Muscle layer of colon (tissue), 2 donors: ENCODE results near the gene CD7.

Source experiments
- H3K27ac ChIP-seq: one replicate; pipeline ENCODE4 v1.7.0; 2013; ENCODE audit warnings: low read depth, mild to moderate bottlenecking, low read length, moderate library complexity
- H3K27me3 ChIP-seq, 2 donors: one replicate each; pipeline ENCODE4 v1.7.0; 2013; ENCODE audit warnings: low read length in 2 of 2, mild to moderate bottlenecking in 2 of 2; ENCODE audit not compliant: insufficient read depth in 2 of 2, control insufficient read depth in 1 of 2
- H3K36me3 ChIP-seq: one replicate; pipeline ENCODE4 v1.7.0; 2013; ENCODE audit warnings: mild to moderate bottlenecking, low read length; ENCODE audit not compliant: insufficient read depth
- H3K4me1 ChIP-seq: one replicate; pipeline ENCODE4 v1.7.0; 2013; ENCODE audit warnings: mild to moderate bottlenecking, low read length; ENCODE audit not compliant: insufficient read depth
- H3K4me3 ChIP-seq, 2 donors: one replicate each; pipeline ENCODE4 v1.7.0; 2013; ENCODE audit warnings: low read length in 2 of 2, low read depth in 1 of 2, mild to moderate bottlenecking in 1 of 2, moderate library complexity in 1 of 2
- H3K9ac ChIP-seq: one replicate; pipeline ENCODE4 v1.7.0; 2013; ENCODE audit warnings: low read length
- H3K9me3 ChIP-seq: one replicate; pipeline ENCODE4 v1.7.0; 2013; ENCODE audit warnings: mild to moderate bottlenecking, low read length
- donor health status: abdominal sarcoma.
- donor health status: Adenocarcinoma of cecum.

CD7 gene

GRCh38 chr17:82274134-82275020 is 43.0 kb downstream of the CD7 start:
- Histone ChIP-seq H3K27me3 (no peaks in the 10 kb centered on the region), H3K4me3 (peak overlapping the region; percentile 57 to 74), H3K27ac (peak overlapping the region; percentile 96), H3K9me3 (no peaks in the 10 kb centered on the region), H3K36me3 (peaks cover 17% of the 10 kb centered on the region), H3K9ac (peak overlapping the region; percentile 35), H3K4me1 (peaks cover 37% of the 10 kb centered on the region)

DNA sequence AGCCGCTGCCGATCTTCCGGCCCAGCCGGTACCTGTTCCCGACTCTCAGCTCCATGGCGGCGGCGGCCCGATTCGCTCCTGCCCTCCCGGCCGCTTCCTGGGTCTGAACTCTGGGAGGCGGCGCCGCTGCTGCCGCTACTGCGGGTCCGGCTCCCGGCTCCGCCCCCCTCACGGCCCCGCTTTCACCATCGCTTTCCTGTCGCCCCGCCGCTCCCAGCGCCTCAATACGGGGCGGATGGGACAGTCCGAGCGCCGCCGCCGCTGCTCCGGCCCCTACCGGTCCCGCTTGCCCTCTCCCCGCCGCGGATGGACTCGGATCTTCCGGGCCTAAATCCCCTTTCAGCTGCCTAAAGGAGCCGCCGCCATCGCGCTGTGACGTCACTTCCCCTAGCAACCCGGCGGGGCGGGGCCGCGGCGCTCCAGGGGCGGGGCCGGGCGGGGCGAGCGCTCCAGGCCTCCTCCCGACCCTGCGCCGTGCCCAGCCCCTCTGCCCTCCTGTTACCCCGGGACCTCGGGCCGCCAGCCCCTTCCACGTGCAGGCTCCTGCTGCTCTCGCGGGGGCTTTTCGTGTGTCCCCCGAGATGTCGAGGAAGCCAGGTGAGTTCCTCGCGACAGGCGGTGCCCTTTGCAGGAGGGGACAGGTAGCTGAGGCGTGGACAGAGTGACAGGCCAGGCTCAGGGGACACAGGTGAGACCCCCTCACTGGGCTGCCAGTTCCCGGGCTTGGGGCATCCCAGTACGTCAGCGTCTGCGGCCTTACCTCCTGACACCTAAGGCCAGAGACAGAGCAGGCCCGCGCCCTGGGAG is 43.9 kb downstream of the CD7 start, which contains the start of gene CSNK1D:
Gene CSNK1D (minus strand): TSS at position 374 of the 807 bp plus-strand sequence. CDS start 319 bp downstream, at position 55.
- no peaks in the 10 kb centered on the region for H3K27me3 ChIP-seq
- peak within 1 kb of the TSS; percentile 95 for H3K9ac ChIP-seq
- H3K4me1 ChIP-seq = peaks cover 46% of the 10 kb centered on the region

DNA sequence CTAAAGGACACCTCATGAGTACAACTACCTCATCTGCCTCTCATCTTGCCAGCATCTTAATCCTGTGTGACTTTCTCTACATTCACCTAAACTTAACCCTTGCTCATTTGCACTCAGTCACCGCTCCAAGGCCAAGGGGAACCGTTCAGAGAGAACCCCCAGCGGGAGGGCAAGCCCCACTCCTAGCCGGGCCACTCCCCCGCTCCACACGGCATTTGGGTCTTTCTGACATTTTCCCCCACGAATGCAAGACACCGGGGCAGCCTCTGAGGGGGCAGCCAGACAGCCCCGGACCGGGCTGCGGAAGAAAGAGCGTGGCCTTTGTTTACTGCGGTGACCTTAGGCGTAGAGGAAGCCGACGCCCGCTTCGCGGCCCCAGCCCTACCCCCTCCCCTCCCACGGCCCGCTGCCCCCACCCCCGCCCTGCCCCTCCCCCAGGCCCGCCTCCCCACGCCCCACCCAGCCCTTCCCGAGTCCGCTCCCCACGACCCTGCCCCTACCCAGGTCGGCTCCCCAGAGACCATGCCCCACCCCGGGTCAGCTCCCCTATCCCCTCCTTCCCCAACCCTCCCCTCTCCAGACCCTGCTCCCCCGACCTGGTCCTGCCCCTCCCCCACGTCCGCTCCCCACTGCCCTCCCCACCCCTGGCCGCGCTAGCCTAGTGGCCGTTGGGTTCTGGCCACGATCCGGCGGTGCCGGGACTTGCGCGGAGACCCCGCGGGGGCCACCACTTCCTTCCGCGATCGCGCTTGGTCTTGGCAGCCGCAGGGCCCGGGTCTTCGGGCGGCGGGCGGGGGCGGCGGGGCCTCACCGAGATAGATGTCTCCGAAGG is 44.7 kb downstream of the CD7 start:
- no peaks in the 10 kb centered on the region for H3K9me3 ChIP-seq
- H3K36me3 ChIP-seq = peaks cover 17% of the 10 kb centered on the region
- H3K9ac ChIP-seq = peak overlapping the region; percentile 95
- H3K27me3 ChIP-seq = no peaks in the 10 kb centered on the region
- H3K27ac ChIP-seq = peak overlapping the region; percentile 96
- H3K4me3 ChIP-seq = peak overlapping the region; percentile 57 to 87
- H3K4me1 ChIP-seq = peaks cover 54% of the 10 kb centered on the region

More for the DNA sequence above, 43.9 kb downstream of the CD7 start, which contains the start of gene CSNK1D:
- Histone ChIP-seq H3K27ac (peak within 1 kb of the TSS; percentile 96), H3K9me3 (no peaks in the 10 kb centered on the region), H3K36me3 (peaks cover 17% of the 10 kb centered on the region), H3K4me3 (peak within 1 kb of the TSS; percentile 57 to 87)

DNA sequence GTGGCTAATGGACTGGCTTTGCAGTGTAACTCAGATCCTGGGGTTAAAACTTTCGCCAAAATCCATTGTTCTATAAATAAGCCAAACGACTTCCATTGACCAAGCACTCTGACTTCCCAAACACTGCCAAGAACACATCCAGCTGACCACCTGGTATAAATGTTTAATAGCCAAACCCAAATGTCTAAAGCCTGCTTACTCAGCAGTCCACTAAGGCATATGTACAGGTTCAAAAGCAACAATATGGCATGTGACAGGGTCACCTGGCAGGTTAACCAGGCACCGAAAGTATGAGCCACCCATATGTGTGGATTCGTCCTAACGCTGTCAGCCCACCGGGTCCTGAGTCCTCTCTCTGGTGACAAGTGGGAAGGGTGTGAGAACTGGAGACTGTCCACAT is 46.0 kb downstream of the CD7 start:
- Histone ChIP-seq H3K4me3 (no peak overlapping the region), H3K27ac (peak overlapping the region; percentile 9), H3K36me3 (peaks cover 19% of the 10 kb centered on the region), H3K9me3 (no peaks in the 10 kb centered on the region), H3K9ac (no peak overlapping the region), H3K27me3 (no peaks in the 10 kb centered on the region), H3K4me1 (peaks cover 66% of the 10 kb centered on the region)

DNA sequence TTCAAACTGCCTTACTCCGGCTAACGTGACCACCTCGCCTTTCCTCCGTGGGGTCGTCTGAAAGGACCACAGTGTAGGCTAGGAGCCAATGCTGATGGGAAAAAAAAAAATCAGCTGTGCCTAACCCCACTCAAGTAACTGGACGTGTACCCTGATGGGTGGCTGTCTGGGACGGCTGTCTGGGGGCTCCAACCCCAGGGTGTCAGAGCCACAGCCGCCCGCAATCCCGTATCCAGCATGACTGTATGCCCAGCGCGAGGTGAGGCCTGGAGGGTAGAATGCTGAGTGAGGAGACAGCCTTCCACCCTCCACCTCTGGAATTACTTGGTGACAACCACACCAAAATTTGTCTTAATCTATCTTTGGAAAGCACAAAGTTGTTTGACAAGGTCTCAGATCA is 46.8 kb downstream of the CD7 start:
- Histone ChIP-seq H3K9me3 (no peaks in the 10 kb centered on the region), H3K27me3 (no peaks in the 10 kb centered on the region), H3K27ac (no peak overlapping the region), H3K4me1 (peaks cover 74% of the 10 kb centered on the region), H3K4me3 (no peak overlapping the region), H3K36me3 (peaks cover 27% of the 10 kb centered on the region), H3K9ac (no peak overlapping the region)

DNA sequence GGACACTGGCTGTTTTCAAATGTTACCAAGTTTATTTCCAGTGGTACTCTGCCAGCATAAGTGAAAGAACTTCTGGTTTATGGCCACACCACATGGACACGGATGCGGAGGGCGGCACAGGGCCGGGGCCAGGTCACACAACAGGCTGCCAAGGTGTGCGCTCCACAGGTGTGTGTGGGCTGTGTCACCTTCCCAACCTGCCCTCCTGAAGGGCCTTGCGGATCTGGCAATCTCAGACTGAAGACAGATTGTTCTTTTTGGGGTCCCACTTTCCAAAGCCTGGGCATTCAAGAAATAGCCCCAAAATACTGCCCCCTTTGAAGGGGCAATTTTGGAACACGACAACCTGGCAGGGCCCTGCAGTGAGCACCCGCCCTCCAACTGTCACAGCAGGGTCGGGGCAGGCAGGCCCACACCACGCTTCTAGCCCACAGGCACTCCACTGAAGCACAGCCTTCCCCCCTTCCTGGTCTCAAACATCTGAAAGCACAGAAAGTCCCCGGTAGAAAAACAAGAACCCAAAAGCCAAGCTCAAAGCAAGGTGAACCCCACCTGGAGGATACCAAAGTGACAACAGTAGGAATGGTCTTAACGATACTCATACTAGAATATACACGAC is 47.4 kb downstream of the CD7 start:
- Histone ChIP-seq H3K27me3 (no peaks in the 10 kb centered on the region), H3K36me3 (peaks cover 33% of the 10 kb centered on the region), H3K4me3 (peak overlapping the region in 1 of 2 donors; percentile 14), H3K9me3 (no peaks in the 10 kb centered on the region), H3K9ac (no peak overlapping the region), H3K4me1 (peaks cover 75% of the 10 kb centered on the region), H3K27ac (peak overlapping the region; percentile 22)

- H3K27me3 ChIP-seq = no peaks in the 10 kb centered on the region
- H3K9me3 ChIP-seq = no peaks in the 10 kb centered on the region
- peaks cover 72% of the 10 kb centered on the region for H3K4me1 ChIP-seq
- H3K36me3 ChIP-seq = peaks cover 39% of the 10 kb centered on the region
- peak overlapping the region in 1 of 2 donors; percentile 14 for H3K4me3 ChIP-seq
- H3K9ac ChIP-seq = no peak overlapping the region
- H3K27ac ChIP-seq = peak overlapping the region; percentile 22
Measured at GRCh38 chr17:82269138-82269881, 48.1 kb downstream of the CD7 start.

DNA sequence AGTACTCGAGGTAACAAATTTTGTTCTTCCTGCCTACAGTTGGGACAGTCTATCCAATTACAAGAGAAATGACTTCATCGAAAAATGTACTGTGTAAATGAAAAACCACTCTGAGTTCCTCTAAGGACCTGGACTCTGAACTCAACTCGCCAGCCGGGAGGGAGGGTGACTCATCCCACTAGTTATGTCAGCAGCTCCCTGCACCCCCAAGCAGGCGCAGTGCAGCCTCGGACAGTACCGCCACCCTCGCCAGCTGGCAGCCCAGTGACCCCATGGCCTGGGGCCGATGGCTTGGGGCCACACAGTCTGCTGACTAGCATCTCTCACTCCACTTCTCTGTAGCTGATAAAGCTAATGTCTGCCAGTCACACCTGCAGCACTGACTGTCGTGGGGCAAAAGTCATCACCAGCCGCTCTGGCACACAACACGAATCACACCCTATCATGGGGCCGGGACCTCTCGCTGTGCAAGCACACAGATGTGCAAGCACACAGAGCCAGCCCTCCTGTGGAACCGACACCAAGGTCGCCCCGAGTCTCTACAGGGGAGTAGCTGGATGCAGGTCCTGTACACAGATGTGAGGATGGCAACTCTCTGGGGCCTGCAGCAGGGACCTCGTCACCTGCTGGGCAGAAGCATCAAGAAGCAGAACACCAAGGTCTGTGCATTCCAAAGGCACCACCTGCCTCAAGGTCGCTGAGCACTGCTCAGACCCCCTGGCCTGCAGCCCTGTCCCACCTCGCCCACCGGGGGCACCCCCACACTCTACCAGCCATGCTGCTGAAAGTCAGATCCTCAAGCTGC is 49.6 kb downstream of the CD7 start:
- Histone ChIP-seq H3K9me3 (no peaks in the 10 kb centered on the region), H3K9ac (peak overlapping the region; percentile 68), H3K27me3 (no peaks in the 10 kb centered on the region), H3K4me3 (peak overlapping the region in 1 of 2 donors; percentile 57), H3K27ac (peak overlapping the region; percentile 74), H3K4me1 (peaks cover 68% of the 10 kb centered on the region), H3K36me3 (peaks cover 52% of the 10 kb centered on the region)

DNA sequence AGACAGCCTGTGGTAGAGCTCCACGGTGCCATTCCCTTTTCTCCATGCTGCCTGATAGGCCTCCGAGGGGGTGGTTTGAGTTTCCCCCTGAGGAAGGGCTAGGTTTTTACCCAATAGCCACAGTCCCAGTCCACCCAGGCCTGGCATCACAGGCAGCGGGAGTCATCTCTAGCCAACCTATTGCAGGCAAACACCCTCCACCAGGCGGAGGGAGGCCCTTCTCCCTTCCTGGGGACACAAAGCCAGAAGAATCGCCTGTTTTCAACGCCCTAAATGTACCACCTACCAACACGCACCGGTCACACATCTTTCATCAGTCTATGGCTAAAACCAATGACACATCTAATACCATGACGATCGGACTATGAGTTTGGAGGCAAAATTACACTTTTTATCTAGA is 51.3 kb downstream of the CD7 start:
- Histone ChIP-seq H3K36me3 (peaks cover 57% of the 10 kb centered on the region), H3K4me1 (peaks cover 55% of the 10 kb centered on the region), H3K9ac (no peak overlapping the region)

More for the DNA sequence above, 51.3 kb downstream of the CD7 start:
- H3K4me3 ChIP-seq = no peak overlapping the region
- H3K9me3 ChIP-seq = no peaks in the 10 kb centered on the region
- H3K27me3 ChIP-seq = no peaks in the 10 kb centered on the region
- no peak overlapping the region for H3K27ac ChIP-seq
